Ammon's horn (tissue), 1 donor: ENCODE measurements around the gene STRBP.

ENCODE experiments used
- DNase-seq: peaks from one replicate; pipeline ENCODE4 v3.0.0-alpha.2; 2016; ENCODE audit warnings: low spot score

Gene STRBP

DNA sequence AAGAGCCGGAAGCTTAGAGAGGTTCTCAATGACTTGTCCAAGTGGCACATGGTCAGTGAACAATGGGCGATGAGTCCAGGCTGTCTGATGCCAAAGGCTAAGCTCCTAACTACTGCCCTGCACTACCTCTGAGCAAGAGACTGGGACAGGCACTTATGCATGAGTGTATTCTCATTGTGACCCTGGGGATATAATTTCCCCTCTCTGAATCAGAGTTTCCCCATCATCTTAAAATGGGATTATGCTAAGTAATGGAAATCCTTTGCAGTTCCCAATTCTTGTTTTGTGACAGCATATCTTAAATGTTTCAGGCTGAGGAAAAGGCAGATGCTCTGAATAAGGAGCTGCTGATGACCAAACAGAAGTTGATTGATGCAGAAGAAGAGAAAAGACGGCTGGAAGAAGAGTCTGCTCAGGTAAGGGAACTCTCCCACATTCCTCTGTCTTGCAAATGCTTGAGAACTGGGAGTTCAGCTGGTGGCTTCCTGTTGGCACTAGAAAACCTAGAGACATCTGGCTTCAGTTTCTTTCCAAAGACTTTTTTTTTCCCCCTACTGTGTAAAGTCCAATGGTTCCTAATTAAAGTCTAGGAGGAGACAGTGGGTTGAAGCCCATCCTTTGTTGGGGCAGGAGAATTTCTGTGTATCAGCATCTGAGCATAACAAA, 170.8 kb downstream of the STRBP start:
- DNase-seq = no peak

DNA sequence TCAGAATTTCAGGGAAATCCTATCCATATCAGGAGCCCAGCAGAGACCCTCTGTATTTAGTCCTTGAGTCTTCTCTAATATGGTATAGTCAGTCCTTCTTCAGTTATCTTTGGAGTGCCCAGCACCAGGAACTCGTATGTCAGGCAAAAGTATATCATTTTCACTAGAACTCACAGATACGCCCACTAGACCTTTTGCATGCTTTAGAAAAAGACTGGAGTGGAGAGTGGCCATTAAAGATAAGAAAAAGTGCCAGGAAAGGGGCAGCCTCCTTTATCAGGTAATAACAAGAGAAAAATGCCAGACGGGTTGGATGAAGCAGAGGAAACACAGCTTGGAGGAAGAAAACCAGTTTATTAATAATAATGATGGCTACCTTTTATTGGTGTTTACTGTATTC, 171.4 kb downstream of the STRBP start:
- DNase-seq = no peak

DNA sequence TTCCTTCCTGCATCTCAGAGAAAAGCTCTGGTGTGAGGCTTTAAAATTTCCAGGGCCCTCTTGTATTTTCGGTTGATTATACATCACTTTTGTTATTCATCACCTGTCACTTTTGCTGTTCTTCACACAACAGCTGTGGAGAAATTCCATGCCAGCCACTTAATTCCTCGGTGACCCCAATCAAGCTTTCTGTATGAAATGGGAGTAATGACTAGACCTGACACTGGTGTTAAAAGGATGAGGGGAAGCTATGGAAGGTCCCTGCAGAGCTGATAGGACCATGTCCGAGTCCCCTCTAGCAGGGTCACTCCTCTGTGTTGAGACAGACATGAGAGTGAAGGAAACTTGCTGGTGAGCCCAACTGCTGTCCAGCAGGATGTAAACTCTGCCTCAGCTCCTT, 175.2 kb downstream of the STRBP start:
- no peak for DNase-seq

DNA sequence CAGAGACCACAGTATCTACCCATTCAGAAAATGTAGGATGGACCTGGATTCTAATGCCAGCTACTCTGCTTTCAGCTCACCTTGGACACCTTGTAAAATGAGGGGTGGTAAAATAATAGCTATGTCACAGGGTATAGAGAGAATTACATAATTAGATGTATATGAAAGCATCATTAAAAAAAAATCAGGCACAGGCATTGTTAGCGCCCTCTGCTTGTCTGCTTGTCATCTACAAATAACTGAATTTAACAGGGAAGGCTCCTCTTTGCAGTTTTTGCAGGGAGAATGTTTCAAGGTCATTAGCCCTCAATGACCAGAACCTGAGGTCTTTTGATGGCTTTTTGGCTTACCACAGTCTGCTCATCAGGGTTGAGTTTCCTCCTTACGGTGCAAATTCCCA, 176.9 kb downstream of the STRBP start:
- no peak for DNase-seq

DNA sequence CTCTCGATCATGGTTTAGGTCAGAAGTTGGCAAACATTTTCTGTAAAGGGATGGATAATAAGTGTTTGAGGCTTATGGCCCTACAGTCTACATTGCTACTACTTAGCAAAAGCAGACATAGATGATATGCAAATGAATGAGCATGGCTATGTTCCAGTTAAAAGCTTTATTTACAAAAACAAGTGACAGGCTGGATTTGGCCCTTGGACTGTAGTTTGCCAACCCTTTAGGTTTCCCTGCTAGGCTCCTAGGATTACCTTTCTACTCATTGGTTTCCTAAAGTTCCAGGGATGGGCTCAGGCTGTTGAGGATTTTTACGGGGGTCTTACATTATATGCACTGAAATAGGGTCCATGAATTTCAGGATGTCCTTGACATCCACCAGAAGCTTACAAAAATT, 177.4 kb downstream of the STRBP start:
- DNase-seq = no peak

DNA sequence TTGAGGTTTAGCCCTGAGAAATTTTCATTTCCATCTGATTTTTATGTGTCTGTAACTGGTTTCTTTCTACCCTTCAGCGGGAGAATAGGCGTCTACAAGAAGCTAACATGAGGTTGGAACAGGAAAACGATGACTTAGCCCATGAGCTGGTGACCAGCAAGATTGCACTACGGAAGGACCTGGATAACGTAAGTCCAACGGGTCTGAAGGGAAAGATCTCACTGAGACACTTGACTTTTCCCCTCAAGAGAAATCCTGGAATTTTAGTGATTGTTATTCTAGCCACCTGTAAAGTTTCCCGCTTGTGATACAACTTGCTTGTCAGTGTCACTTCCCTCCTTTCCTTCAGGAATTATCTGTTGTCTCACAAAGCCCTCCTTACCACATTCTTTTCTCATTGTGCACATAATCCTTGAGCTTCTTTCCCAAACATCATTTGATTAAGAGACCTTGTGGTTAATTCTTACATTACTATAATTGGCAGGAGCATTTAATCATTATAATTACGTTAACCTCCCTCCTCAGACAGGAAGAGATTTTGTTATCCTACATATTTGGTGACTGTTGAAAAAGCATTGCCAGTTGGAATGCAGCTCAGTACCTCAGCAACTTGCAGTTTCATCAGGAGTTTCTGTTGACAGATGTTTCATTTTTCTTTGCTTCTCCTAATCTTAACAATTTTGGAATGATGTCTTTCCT, 178.0 kb downstream of the STRBP start:
- no peak for DNase-seq

DNA sequence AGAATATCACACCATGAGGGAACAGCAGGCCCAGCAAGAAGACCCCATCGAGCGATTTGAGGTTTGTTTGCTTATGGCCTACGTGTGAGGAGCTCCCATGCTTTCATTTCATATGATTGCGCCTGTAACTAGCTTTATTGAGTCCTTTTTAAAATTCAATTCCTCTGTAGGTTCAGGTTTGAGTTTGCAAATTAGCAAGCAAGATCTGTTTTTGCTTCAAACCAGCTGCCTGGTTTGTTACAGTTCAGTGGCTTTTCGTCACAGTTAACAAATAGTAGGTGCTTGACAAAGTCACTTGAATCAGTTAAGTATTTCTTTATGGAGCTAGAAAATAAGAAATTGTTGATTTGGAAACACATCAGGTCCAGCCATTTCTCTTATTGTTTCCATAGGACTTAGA, 178.6 kb downstream of the STRBP start:
- no peak for DNase-seq

DNA sequence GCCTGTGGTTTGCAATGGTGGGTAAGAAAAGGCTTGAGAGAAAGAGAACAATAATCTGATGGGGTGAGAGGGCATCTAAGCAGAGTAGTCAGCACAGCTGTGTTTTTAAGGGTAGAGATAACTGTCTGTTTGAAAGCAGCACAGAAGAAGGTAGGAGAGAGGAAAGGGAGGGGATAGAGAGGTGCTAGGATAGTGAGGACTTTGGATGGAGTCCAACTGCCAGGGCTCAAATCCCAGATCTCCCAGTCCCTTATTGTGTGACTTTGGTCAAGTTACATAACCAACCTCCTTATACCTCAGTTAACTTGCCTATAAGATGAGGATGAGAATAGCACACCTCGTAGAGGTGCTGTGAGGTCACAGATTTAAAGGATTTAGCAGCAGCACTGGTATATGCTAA, 179.3 kb downstream of the STRBP start:
- no peak for DNase-seq

DNA sequence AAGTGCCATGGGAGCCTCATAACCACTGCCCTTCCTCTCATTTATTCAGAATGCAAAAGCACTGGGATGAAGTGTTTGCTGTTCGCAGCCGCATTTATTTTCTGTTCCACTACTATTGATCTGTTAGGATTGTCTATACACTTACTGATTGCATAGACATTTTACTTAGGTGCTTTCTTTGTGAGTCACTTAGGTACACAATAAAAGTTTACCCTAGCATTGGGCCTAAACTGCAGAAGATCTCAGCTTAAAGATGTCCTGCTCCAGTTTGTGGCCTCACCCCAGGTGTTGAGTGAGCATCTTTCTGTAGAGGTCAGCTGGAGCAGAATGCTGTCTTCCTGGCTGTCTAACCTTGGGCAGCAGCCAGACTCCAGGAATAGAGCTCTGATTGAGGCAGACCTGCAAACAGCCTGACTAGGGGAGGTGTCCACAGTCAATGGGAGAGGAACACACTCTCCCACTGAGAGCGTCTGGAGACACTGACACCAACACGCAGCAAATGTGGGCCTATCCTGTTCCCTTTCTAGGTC, 181.0 kb downstream of the STRBP start:
- DNase-seq = no peak

DNA sequence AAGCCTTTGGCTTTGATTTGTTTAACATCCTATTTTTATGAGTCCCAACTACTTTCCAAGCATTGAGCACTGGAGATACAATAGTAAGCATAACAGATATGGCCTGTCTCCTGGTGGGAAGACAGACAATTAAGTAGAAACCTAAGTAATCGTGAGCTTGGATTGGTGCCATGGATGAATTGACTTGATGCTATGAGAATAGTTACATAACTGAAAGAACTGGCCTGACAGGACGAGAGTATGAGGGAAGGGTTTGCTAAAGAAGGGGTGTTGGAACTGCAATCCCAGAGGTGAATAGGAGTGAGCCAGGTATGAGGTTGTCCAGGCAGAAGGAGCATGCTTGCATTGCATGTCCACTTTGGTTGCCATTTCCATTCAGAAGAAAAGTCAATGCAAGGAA, 182.5 kb downstream of the STRBP start:
- DNase-seq = no peak

DNA sequence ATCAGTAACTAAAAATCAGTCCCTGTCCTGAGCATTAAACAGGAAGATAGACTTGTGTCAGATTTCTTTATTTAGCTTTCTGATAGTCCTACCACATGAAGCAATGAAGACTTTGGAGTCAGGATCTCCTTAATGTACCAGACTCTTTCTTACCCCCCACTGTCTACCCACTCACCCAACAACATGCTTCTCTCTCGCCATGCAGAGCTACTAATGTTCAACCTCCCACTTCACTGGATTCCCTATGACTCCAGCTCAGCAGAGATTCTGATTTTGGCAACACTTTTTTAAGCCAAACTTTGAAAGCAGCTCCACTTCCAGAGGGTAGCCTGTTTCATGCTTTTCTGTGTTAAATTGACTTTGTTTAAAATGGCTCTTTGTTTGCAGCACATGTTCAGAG, 184.1 kb downstream of the STRBP start:
- DNase-seq = no peak

DNA sequence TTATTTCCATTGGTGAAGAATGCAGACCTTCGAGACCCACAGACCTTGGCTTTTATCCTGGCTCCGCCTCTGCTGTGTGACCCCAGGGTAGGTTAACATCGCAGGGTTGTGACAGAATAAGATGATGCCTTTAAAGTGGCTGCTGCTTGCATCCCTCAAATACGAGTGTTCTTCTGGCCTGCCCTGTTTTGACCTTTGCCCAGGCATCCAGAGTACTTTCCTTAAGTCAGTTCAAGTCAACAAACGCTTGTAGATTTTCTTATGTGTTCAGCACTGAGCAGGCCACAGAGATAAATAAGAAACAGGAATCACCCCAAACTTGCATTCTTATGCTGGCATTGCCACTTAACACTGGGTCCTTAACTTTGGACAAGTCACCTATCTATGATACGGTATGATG, 184.7 kb downstream of the STRBP start:
- no peak for DNase-seq

DNA sequence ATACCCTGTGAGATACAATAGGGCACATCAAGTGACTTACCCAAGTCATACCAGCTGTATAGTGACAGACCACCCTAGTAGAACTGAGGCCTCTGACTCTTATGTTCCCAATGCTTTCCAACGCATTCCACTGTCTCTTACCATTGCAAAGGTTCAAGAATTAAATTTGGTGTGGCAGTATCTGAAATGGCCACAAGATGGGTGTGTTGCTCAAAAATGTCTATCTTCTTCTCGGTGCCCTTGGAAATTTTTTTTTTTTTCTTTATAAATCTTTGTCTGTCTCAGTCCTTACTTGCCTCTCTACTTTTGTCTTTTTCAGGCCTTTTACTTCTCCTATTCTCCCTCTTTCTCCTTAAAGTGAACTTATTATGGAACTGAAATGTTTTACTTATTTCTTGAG, 186.6 kb downstream of the STRBP start:
- DNase-seq = peak; percentile 38

DNA sequence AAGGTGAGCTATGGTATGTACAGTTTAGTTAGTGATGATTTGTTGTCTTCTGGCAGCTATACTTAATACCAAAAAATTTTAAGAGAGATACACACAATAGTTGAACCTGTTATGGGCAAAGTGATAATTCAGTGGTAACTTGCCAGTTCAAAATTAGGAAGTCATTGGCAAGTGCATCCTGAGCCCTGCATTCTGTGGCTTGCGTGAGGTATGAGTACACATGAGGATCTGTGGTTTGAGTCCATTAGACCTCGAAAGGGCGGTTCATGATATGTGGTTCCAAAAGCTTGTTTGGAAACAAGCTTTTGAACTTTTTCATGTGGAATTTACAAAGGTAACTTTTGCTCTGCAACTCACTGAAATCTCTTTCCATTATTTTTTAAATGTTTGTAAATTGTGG, 187.9 kb downstream of the STRBP start:
- DNase-seq = no peak

DNA sequence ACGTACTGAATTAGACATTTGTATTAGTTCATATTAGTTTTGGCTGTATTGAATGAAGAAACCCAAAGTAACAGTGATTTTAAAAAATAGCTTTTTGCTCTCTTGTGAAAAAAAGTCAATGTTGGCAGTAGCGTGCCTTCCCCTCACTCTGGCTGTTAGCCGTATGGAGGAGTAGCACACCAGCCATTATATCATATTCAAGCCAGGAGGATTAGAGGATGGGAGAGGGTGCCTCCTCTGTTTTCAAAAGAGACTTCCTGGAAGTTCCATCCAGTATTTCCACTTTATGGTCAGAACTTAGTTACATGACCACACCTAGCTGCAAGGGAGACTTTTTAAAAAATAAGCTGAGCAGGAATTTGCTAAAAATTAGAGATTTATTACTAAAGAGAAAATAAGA, 193.8 kb downstream of the STRBP start:
- DNase-seq = no peak

DNA sequence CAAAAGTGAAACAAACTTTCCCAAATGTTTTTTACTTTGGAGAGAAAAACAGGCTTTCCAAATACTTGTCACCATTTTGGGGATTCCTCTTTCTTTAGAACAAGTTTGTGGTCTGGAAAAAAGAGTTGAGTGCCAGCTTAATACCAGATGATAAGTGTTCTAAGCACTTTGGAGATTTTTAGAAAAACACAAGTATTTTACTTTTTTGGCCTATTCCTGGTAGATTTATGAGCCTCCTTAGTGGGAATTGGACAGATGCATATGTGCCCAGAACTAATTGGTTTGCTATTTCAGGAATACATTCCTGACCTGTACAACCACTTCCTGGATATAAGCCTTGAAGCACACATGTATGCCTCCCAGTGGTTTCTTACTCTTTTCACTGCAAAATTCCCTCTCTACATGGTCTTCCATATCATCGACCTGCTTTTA, 194.4 kb downstream of the STRBP start:
- no peak for DNase-seq

DNA sequence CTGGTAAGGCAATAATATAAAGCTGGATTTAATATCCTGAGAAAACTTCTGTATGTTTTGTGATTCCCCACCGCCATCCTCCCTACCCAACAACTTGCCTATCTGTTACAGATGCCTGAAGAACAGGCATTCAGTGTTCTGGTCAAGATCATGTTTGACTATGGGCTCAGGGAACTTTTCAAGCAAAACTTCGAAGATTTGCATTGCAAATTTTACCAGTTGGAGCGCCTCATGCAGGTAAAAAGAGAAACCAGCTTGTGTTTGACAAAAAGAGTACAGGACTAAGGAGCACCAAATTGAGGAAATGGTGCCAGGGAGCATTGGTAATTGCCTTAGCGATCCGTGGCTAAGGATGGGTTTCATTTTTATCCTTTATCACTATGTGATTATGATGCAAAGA, 194.9 kb downstream of the STRBP start:
- DNase-seq = no peak

DNA sequence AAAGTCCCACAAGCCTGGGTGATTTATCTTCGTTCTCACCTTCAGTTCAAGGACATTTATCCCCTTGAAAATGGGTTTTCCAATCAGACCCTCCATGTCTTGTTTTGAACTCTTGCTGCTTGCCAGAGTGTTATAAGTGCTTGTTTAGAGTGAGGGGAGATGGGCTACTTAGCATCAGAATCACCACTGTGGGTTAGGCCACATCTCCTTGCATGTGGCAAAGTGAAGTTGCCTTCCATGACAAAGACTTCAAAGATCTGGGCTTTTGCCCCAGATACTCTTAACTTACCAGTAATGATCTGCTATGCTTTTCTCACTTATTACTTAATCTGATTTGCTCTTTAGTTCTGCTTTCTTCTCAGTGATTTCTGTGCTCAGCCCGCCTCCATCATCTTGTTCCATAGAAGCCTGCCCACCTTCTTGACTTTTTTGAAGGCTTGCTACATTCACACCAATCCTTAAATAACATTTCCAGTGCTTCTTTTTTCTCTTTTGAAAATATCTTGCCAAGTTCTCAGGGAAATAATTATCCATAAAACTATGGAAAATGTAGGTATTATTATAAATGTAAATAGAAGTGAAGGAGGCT, 195.9 kb downstream of the STRBP start:
- no peak for DNase-seq
